ENCODE data around the gene KRTAP10-2.
A peak's percentile ranks its signal among the peaks of the same experiment; 100 is the strongest.
"Not testable (repeated sequence)": the region's sequence is repeated elsewhere in the genome, so short reads cannot be mapped to it uniquely, and the experiment has no call there.

The KRTAP10-2 gene

DNA sequence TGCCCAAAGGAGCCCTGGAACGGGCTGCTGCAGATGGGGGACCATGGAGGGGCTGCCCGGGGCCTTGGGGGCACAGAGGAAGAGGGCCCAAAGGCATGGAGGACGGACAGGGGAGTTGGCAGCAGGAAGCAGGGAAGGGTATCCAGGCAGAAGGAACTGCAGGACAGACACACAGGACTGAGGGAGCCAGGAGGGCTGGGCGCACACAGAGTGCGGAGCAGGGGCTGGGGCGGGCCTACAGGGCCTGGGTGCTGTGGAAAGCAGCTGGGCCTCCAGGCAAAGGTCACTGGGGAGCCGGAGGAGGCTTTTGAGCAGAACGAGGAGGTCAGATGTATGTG, 39.4 kb downstream of the KRTAP10-2 start:
- no peak for DNase-seq

DNA sequence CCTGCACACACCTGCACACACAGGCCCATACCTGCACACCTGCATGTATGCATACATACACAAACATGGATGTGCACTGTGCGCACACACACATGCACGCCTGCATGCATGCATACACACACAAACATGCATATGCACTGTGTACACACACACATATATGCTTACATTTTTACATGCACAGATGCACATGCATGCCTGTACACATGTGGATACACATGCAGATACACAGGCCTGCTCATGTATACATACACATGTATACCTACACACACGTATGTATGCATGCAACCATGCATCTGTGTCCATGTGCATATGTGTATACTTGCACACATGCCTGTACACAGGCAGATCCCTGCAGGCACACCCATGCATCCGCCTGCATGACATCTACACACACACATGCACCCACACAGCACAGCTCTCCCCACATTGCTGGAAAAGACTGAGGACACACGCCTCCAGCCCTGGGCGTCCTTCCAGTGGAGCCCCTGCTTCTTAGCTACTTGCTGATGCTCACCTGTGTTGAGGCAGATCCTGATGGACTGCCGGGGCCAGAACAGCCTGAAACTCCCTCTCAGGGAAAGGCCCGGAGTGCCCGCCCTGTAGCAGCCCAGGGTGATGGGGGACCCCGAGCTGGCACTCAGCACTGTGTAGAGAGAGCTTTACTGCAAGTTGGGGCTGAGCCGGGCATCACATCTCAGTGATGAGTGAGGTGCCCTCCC, 39.9 kb downstream of the KRTAP10-2 start:
- DNase-seq = no peak

GRCh38 chr21:44510508-44511218, 40.6 kb downstream of the KRTAP10-2 start:
- peak; percentile 90 for DNase-seq

DNA sequence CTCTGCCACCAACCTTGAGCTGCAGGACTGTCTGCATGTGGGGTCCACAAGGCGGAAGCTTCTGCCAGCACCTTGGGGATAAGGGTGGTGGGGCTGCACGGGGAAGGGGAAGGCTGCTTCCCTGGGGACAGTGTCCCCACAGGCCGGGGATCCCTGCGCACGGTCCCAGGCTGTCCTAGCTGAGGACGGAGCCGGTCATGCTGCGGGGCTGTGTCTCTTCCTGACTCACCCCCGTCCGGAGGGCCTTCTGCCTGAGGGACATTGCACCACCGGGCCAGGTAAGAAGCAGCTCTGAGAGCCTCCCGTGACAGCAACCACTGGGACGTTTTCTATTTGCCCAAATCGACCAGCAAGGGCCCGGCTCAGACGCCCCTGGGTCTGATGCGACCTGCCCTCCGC, 41.2 kb downstream of the KRTAP10-2 start:
- DNase-seq = no peak

DNA sequence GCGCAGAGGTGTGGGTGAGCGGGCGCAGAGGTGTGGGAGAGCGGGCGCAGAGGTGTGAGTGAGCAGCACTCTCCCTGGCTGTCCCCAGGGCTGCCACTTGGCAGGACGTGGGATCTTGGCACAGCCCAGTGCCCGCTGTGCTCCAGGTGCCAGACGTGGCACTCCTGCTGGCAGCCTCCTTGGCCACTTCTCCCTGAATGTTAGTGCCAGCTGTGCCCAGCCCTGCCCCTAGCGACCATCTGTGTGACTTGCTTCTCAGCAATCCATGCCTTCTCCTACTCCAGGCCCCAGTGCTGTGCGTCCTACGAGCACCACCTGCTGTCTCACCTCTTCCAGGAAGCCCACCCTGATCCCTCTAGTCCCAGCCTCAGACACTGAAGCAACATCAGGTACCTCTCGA, 41.8 kb downstream of the KRTAP10-2 start:
- no peak for DNase-seq

- no peak for DNase-seq
Measured at GRCh38 chr21:44508711-44509445, 42.4 kb downstream of the KRTAP10-2 start.

- no peak for DNase-seq
Measured at GRCh38 chr21:44508426-44508710, 42.9 kb downstream of the KRTAP10-2 start.

DNA sequence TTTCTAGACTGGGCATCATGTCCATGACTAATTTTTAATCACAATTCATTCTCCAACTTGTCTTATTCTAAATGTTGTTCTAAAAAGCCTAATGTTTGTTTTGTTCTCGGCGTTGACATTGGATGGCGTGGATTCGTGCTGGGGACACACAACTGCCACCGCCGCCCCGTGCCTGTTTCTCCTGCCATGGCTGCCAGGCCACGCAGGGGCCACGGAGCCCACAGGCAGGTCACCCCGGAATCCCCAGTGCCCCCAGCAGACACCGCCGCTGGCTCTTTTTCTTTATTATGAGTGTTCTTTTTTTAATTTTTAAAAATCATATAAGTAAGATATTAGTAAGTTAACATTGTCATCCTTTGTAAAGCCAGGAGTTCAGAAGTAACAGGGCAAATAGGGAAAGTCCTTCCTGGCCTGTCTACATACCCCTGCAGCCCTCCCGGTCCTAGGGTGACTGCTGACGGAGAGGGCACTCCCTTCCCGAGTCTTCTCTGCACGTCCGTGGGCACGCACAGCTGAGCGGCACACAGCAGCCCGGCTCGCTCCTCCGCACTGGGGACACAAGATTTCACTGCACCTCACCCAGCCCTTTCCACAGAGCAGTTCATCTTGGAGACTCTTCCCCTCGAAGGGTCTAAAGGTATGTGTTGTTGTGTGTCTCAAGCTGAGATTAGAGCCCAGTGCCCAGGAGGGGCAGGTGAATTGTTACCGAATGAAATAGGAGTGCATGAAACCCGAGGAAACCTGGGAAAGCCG, 43.5 kb downstream of the KRTAP10-2 start:
- no peak for DNase-seq

- DNase-seq = no peak
Measured at GRCh38 chr21:44506279-44507255, 44.7 kb downstream of the KRTAP10-2 start.

DNA sequence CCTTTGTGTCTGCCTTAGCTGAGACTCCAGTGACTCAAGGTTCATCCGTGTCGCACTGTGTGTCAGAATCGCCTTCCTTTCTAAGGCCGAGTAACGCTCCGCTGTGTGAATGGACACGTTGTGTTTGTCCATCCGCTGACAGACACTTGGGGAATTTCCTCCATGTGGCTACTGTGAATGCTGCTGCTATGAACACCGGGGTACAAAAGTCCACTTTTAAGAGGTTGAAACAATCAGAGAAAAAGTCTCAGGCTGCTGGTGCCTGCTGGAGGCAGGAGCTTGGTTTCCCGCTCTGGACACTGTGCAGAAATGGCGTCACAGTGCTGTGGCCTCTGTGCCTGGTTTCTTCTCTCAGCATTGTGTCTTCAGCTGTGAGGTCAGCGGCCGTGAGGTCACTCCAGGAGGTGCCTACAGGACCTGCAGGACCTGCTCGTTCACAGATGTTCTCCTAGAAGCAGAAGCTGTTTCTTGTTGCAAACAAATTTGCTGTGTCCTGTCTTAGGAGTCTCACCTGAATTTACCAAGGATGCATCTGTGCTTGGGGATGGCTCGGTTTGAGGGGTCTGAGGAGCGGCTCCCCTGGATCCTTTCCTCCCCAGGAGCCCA, 45.5 kb downstream of the KRTAP10-2 start:
- no peak for DNase-seq

- peak; percentile 16 for DNase-seq
Measured at GRCh38 chr21:44503901-44504399, 47.4 kb downstream of the KRTAP10-2 start.

GRCh38 chr21:44503006-44503889, 48.1 kb downstream of the KRTAP10-2 start:
- not testable (repeated sequence) for DNase-seq

GRCh38 chr21:44502171-44502958, 48.9 kb downstream of the KRTAP10-2 start:
- no peak for DNase-seq
